SK-N-MC (cell line): ENCODE data around the gene LAMB4.
A peak's percentile ranks its signal among the peaks of the same experiment; 100 is the strongest.

Experiments used
- DNase-seq: peaks from one replicate; pipeline ENCODE4 v3.0.0-alpha.2; 2011; ENCODE audit warnings: low read depth, low spot score
- H3K27ac ChIP-seq: fragments of 200-600 bp; sonication (generic); 2 replicates; pipeline ENCODE4 v1.5.1; 2016; ENCODE audit warnings: mixed run types
- H3K36me3 ChIP-seq: fragments of 200-600 bp; sonication (generic); 2 replicates; pipeline ENCODE4 v1.6.1; 2017; ENCODE audit warnings: antibody characterized with exemption, low read length, mixed read lengths; ENCODE audit not compliant: insufficient read depth
- H3K4me3 ChIP-seq: fragments of 200-600 bp; sonication (generic); 2 replicates; pipeline ENCODE4 v1.5.1; 2016
- H3K9ac ChIP-seq: fragments of 200-600 bp; sonication (generic); 2 replicates; pipeline ENCODE4 v1.8.0; 2017; ENCODE audit warnings: mixed run types, mixed read lengths; ENCODE audit not compliant: insufficient read length
- H3K9me3 ChIP-seq: fragments of 200-600 bp; sonication (generic); 2 replicates; pipeline ENCODE4 v1.6.1; 2017; ENCODE audit warnings: low read depth, mild to moderate bottlenecking, antibody characterized with exemption, low read length, moderate library complexity, mixed read lengths
- EZH2 ChIP-seq: fragments of 200-600 bp; sonication (generic); IDR thresholded peaks from one replicate; pipeline ENCODE4 v1.6.1; 2017; ENCODE audit warnings: antibody characterized with exemption
- FOXP2 ChIP-seq: optimal IDR thresholded peaks from 2 replicates; pipeline ENCODE3; 2011; ENCODE audit warnings: mild to moderate bottlenecking, moderate library complexity; ENCODE audit not compliant: insufficient read depth; ENCODE audit errors: extremely low read length, control extremely low read depth
- POLR2AphosphoS5 ChIP-seq: IDR thresholded peaks from 2 replicates; pipeline ENCODE4 v1.6.1; 2012; ENCODE audit warnings: mild to moderate bottlenecking, low read depth, low read length, borderline replicate concordance

Gene LAMB4, protein sequence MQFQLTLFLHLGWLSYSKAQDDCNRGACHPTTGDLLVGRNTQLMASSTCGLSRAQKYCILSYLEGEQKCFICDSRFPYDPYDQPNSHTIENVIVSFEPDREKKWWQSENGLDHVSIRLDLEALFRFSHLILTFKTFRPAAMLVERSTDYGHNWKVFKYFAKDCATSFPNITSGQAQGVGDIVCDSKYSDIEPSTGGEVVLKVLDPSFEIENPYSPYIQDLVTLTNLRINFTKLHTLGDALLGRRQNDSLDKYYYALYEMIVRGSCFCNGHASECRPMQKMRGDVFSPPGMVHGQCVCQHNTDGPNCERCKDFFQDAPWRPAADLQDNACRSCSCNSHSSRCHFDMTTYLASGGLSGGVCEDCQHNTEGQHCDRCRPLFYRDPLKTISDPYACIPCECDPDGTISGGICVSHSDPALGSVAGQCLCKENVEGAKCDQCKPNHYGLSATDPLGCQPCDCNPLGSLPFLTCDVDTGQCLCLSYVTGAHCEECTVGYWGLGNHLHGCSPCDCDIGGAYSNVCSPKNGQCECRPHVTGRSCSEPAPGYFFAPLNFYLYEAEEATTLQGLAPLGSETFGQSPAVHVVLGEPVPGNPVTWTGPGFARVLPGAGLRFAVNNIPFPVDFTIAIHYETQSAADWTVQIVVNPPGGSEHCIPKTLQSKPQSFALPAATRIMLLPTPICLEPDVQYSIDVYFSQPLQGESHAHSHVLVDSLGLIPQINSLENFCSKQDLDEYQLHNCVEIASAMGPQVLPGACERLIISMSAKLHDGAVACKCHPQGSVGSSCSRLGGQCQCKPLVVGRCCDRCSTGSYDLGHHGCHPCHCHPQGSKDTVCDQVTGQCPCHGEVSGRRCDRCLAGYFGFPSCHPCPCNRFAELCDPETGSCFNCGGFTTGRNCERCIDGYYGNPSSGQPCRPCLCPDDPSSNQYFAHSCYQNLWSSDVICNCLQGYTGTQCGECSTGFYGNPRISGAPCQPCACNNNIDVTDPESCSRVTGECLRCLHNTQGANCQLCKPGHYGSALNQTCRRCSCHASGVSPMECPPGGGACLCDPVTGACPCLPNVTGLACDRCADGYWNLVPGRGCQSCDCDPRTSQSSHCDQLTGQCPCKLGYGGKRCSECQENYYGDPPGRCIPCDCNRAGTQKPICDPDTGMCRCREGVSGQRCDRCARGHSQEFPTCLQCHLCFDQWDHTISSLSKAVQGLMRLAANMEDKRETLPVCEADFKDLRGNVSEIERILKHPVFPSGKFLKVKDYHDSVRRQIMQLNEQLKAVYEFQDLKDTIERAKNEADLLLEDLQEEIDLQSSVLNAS (N-terminal part only)

DNA sequence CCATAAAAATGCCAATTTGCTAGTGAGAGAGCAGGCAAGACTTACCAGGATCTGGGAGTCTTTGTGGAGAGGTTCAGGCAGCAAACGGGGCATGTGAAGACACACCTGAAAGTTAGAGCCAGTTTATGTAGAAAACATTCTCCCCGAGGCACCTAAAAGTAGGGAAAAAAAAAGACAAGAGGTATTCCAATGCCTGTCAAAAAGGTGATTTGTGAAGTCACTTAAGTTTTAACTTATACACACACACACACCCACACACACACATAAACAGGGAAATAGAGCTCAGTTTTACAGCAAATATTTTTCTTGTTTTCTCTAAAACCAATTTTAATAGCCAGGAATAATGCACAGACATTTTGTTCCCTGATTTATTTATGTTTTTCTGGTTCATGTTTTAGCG, at the start of gene LAMB4:
Gene LAMB4 (minus strand): TSS at position 101 of the 400 bp plus-strand sequence. CDS start 7,197 bp downstream, outside the sequence.
- no peak for DNase-seq
- H3K9me3 ChIP-seq: no peaks in the 10 kb centered on the region
- H3K9ac ChIP-seq: no peak within 1 kb of the TSS
- H3K36me3 ChIP-seq: no peaks in the 10 kb centered on the region
- peak within 1 kb of the TSS; percentile 43 for H3K27ac ChIP-seq
- no peak within 1 kb of the TSS for H3K4me3 ChIP-seq
- no peak for TF ChIP-seq FOXP2
- TF ChIP-seq EZH2: no peak
- TF ChIP-seq POLR2AphosphoS5: no peak

DNA sequence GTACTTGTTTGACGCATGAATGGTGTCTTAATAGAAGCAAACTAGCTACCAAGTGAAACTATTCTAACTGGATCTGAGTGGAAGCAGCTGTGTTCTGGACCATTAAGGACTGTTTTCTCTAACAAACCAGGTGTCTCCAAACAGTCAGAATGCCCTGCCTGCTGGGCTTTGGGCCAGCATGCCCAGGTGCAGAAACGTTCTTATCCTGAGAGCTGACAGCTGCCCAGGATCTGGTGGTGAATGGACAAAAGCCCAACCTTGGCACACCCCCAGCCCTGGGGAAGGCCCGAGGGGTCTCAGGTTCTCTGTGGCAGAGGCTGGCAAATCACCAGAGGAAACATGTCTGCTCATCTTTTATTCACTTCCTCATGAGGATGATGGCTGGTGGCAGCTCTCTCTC, 48.2 kb upstream of the LAMB4 start:
- no peaks in the 10 kb centered on the region for H3K9me3 ChIP-seq
- no peak for DNase-seq
- no peak overlapping the region for H3K4me3 ChIP-seq
- H3K27ac ChIP-seq: no peak overlapping the region
- H3K36me3 ChIP-seq: no peaks in the 10 kb centered on the region
- TF ChIP-seq POLR2AphosphoS5 (no peak), FOXP2 (no peak), EZH2 (no peak)
- H3K9ac ChIP-seq: no peak overlapping the region

DNA sequence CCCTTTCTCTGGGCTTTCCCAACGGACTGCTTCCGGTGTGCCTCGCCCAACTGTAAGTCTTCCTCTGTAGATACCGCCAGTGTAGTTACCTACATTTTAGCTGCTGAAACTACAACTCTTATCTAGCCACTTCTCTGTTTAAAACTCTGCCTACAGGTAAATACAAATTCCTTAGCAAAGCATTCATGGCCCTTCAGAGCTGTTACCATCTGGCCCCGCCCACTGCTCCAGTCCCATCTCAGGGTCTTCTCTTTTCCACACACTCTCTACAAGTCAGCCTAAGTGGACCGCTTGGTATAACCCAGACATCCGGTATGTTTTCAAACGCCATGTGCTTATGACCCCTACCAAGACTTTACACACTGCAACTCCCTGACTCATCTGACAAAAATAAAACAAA, 41.0 kb upstream of the LAMB4 start:
- Histone ChIP-seq H3K27ac (no peak overlapping the region), H3K4me3 (no peak overlapping the region)

DNA sequence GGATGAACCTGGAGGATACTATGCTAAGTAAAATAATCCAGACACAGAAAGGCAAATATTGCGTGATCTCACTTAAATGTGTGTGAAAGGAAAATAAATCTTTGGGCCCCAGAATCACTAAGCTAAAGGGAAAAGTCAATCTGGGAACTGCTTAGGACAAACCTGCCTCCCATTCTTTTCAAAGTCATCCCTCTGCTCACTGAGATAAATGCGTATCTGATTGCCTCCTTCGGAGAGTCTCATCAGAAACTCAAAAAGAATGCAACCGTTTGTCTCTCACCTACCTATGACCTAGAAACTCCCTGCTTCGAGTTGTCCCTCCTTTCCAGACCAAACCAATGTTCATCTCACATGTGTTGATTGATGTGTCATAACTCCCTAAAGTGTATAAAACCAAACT, 40.1 kb upstream of the LAMB4 start:
- TF ChIP-seq POLR2AphosphoS5 (no peak), FOXP2 (no peak), EZH2 (no peak)
- H3K9ac ChIP-seq: no peak overlapping the region
- H3K4me3 ChIP-seq: no peak overlapping the region
- H3K27ac ChIP-seq: no peak overlapping the region
- H3K9me3 ChIP-seq: no peaks in the 10 kb centered on the region
- DNase-seq: no peak
- no peaks in the 10 kb centered on the region for H3K36me3 ChIP-seq

More for the DNA sequence above, 41.0 kb upstream of the LAMB4 start:
- Histone ChIP-seq H3K9me3 (no peaks in the 10 kb centered on the region), H3K36me3 (no peaks in the 10 kb centered on the region), H3K9ac (no peak overlapping the region)
- no peak for DNase-seq
- no peak for TF ChIP-seq EZH2
- TF ChIP-seq POLR2AphosphoS5: no peak
- TF ChIP-seq FOXP2: no peak

DNA sequence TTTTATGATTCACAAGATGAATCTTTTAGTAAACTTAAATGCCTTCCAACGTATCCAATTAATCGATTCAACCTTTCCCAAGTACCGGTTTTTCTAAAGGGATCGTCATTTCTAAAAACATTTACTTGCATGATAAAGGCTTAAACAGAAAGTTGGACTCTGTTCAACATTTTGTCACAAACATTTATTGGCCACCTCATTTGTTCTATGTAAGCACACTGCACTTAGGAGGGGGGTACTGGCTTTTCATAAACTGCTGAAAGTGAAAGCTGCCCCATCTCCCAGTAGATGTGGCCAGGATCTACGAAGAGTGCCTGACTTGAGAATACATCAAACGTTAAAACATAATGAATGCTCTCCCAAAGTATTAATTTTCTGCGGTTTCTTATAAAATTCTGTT, 37.3 kb upstream of the LAMB4 start:
- Histone ChIP-seq H3K36me3 (no peaks in the 10 kb centered on the region), H3K9me3 (no peaks in the 10 kb centered on the region), H3K27ac (no peak overlapping the region), H3K9ac (no peak overlapping the region), H3K4me3 (no peak overlapping the region)
- TF ChIP-seq FOXP2 (no peak), EZH2 (no peak), POLR2AphosphoS5 (no peak)
- DNase-seq: no peak

DNA sequence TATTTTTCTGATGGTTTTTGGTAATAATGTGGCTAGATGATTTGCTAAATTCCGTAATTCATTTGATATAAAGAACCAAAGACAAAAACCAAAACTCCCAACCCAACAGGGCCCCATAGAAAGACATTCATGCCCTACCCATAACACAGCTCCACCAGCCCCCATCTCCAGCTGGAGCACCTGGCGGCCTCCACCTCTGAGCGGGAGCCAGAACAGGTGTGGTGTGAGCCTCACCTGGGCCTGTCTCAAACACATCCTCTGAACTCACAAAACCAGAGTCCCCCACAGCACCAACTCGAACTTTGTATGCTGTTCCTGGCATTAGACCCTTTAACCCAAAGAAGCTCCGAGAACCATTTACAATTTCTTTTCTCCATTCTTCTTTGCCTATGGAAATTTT, 36.5 kb upstream of the LAMB4 start:
- Histone ChIP-seq H3K9me3 (no peaks in the 10 kb centered on the region), H3K27ac (no peak overlapping the region), H3K4me3 (no peak overlapping the region), H3K9ac (no peak overlapping the region), H3K36me3 (no peaks in the 10 kb centered on the region)
- no peak for DNase-seq
- no peak for TF ChIP-seq FOXP2
- TF ChIP-seq POLR2AphosphoS5: no peak
- TF ChIP-seq EZH2: no peak

DNA sequence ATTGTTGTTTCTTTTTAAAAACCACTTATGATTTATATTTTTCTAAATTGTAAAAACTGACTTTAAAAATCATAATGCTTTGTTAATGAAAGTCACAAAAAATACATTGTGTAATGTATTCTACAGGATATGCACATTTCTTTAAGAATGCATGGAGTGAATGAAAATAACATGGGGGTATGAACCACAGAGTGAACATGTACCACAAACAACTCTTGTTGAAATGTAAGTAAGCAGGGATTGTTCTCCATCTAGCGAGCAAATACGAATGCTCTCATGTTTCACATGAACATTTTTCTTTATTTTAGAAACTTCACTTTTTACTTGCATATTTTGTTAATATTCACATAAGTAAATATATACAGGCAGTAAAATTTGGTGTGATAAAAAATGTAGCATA, 35.6 kb upstream of the LAMB4 start:
- H3K4me3 ChIP-seq: no peak overlapping the region
- TF ChIP-seq POLR2AphosphoS5 (no peak), EZH2 (no peak), FOXP2 (no peak)
- H3K27ac ChIP-seq: no peak overlapping the region
- H3K9me3 ChIP-seq: no peaks in the 10 kb centered on the region
- H3K36me3 ChIP-seq: no peaks in the 10 kb centered on the region
- DNase-seq: no peak
- no peak overlapping the region for H3K9ac ChIP-seq

DNA sequence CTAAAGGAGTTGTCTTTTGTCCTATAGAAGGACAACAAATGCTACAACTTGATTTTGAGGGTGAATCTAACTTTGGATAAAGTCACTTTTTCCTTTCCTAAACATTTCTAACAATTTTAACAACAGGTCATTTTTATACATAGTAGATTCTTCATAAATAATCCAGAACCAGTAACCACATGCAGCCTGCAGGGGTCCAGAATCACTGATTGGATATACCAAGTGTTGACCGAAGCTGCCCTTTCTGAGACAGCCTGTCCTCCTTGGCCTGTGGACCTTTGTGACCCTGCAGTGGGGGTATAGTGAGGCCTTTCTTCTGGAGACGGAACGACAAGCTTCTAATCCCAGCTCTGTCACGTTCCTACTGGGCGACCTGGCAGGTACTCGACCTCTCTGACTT, 34.8 kb upstream of the LAMB4 start:
- no peak overlapping the region for H3K4me3 ChIP-seq
- TF ChIP-seq FOXP2 (no peak), EZH2 (no peak), POLR2AphosphoS5 (no peak)
- H3K9ac ChIP-seq: no peak overlapping the region
- no peak for DNase-seq
- no peak overlapping the region for H3K27ac ChIP-seq
- no peaks in the 10 kb centered on the region for H3K36me3 ChIP-seq
- no peaks in the 10 kb centered on the region for H3K9me3 ChIP-seq
